ENCODE data around the gene SORCS2.

The SORCS2 gene

DNA sequence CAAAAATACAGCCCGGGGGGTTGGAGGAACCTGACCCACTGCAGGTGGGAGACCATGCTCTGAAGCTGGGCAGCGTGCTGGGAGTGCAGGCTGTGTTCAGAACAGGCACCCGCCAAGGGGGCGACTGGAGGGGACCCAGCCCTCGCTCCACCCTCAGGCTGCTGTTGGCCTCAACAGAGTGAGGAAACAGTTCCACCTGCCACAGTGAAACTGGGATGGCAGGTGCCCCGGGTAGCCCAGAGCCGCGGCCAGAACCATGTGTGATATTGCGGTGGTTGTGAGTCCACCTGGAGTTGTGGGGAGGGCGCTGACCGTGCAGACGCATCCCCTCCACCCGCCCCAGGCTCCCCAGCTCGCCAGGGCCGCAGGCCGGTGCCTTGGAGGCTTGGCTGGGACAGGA is 288.1 kb downstream of the SORCS2 start:
- no peak for TF ChIP-seq CTCF (IDR thresholded peaks at IDR 0.05; ENCODE audit: low read depth, low read length)
- H3K4me3 ChIP-seq (replicated peaks in 1 of 2; ENCODE audit: low read depth in 2 of 2, low read length in 2 of 2), result no peak overlapping the region
- DNase-seq (ENCODE audit: low read depth in 2 of 2), result no peak

- H3K4me3 ChIP-seq (replicated peaks in 1 of 2; ENCODE audit: low read depth in 2 of 2, low read length in 2 of 2), result no peak overlapping the region
- no peak for TF ChIP-seq CTCF (IDR thresholded peaks at IDR 0.05; ENCODE audit: low read depth, low read length)
These were observed 288.9 kb downstream of the SORCS2 start for GRCh38 chr4:7481227-7481626.

DNA sequence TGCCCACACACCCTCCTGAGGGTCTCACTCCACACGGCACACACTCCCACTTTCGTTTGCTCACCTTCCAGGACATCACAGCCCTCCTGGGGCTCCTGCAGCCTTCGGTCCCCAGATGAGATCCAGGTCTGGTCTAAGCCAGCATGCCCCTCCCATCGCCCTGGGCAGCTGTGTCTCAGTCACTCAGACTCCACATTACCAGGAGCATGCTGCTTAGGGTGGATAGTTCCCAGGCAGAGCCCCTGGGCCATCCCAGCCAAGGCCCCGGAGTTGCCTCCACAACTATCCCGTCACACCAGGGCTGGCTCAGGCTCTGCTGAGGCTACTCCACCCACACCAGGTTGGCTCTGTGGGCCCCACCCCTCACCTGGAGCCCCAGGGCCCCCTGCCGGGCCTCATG is 292.8 kb downstream of the SORCS2 start:
- TF ChIP-seq CTCF (IDR thresholded peaks at IDR 0.05; ENCODE audit: low read depth, low read length), result no peak
- no peak overlapping the region for H3K4me3 ChIP-seq (replicated peaks in 1 of 2; ENCODE audit: low read depth in 2 of 2, low read length in 2 of 2)

More at GRCh38 chr4:7481227-7481626, 288.9 kb downstream of the SORCS2 start:
- DNase-seq (ENCODE audit: low read depth in 2 of 2), result no peak

DNA sequence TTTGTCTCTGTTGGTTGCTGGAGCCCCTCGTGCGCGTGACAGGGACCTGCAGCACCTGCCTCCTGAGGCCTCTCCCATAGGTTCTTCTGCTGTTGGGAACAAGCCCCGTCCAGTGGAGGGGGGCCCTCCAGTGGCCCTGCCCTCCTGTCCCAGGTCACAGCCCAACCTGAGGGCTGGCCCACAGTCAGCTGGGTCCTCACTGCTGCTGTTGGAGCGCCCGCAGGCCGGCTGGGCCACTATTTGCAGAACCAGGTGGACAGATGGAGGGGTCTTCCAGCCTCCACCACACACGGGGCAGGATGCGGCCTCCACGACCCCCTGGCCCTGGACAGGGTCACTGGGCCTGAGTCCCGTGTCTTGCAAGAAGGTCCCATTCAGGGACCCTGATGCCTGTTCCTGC is 293.8 kb downstream of the SORCS2 start:
- no peak overlapping the region for H3K4me3 ChIP-seq (replicated peaks in 1 of 2; ENCODE audit: low read depth in 2 of 2, low read length in 2 of 2)
- no peak for DNase-seq (ENCODE audit: low read depth in 2 of 2)
- no peak for TF ChIP-seq CTCF (IDR thresholded peaks at IDR 0.05; ENCODE audit: low read depth, low read length)

More for the DNA sequence above, 292.8 kb downstream of the SORCS2 start:
- DNase-seq (ENCODE audit: low read depth in 2 of 2), result no peak

DNA sequence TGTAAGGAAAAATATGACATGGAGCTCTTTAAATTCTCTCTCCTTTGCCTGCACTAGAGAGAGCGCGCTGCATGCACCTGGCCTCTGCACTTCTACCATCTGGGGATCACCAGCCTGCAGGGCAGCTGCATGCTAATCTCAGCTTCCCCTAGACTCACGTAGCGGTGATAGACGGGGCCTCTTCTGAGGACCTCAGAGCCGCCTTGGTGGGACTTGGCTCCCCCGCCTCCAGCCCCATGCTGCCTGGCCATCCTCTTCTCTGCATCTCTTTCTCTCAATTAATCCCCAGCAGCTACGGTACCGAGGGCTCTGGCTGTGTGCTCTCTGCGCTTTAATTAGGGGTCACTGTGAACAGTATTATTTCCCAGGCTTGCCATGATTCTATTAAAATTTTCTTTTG is 295.2 kb downstream of the SORCS2 start:
- no peak for DNase-seq (ENCODE audit: low read depth in 2 of 2)
- no peak overlapping the region for H3K4me3 ChIP-seq (replicated peaks in 1 of 2; ENCODE audit: low read depth in 2 of 2, low read length in 2 of 2)
- no peak for TF ChIP-seq CTCF (IDR thresholded peaks at IDR 0.05; ENCODE audit: low read depth, low read length)

DNA sequence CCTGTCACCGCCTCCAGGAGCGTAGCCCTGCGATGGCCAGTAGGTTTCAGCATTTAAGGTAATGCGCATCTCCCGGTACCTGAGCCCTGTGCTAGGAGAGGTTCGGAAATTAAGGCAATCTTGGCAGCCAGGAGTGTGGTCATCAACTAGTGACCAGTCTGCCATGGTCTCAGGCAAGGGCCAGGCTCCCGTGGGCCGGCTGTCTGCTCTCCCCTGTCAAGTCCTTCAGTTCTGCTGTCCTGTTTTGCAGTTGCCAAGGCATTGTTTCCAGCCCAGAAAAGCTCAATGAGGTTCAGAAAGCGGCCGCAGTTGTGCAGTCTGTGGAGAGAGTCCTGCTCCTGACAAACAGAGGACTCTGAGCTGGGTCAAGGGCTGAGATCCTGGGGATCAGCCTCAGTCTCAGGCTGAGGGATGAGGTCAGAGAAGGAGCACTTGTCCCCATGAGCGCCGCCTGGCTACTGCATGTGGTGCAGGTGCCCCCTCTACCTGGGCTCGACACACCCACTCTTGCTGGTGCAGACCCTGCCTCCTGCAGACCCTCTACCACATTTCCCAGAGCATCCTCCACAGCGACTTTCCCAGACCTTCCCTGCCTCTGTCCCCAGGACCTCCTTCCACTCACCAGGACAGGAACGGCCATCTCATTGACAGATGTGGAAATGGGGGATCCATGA is 295.8 kb downstream of the SORCS2 start:
- no peak for TF ChIP-seq CTCF (IDR thresholded peaks at IDR 0.05; ENCODE audit: low read depth, low read length)
- no peak overlapping the region for H3K4me3 ChIP-seq (replicated peaks in 1 of 2; ENCODE audit: low read depth in 2 of 2, low read length in 2 of 2)
- no peak for DNase-seq (ENCODE audit: low read depth in 2 of 2)

- DNase-seq (ENCODE audit: low read depth in 2 of 2), result no peak
- TF ChIP-seq CTCF (IDR thresholded peaks at IDR 0.05; ENCODE audit: low read depth, low read length), result no peak
- no peak overlapping the region for H3K4me3 ChIP-seq (replicated peaks in 1 of 2; ENCODE audit: low read depth in 2 of 2, low read length in 2 of 2)
These were observed 299.6 kb downstream of the SORCS2 start for GRCh38 chr4:7491915-7492314.
